Aorta (tissue), 5 donors: ENCODE measurements around the gene EPB41L4A. TPM values are rescaled to one million over a fixed set of nuclear protein-coding genes. Genes with fewer than 3 reads are reported as not detected.
"Not testable (repeated sequence)": the region's sequence is repeated elsewhere in the genome, so short reads cannot be mapped to it uniquely, and the experiment has no call there.

Experiments
- ATAC-seq: fragments of 200-7000 bp; cut with Tn5 transposase; one replicate; pipeline ENCODE4 v1.9.1; 2022; ENCODE audit warnings: moderate library complexity; ENCODE audit not compliant: low FRiP score
- DNase-seq, 2 donors: peaks; one replicate each; pipeline ENCODE4 v3.0.0-alpha.2; 2020
- H3K27ac ChIP-seq, 2 donors: one replicate each; pipeline ENCODE4 v1.5.1; 2013; ENCODE audit warnings: low read length in 2 of 2, mild to moderate bottlenecking in 2 of 2, moderate library complexity in 2 of 2, control low read depth in 1 of 2, inconsistent platforms in 1 of 2, low read depth in 1 of 2
- H3K27me3 ChIP-seq, 2 donors: one replicate each; pipeline ENCODE4 v1.6.1; 2013; ENCODE audit warnings: control low read depth in 1 of 2, low read length in 1 of 2, mild to moderate bottlenecking in 1 of 2, moderate library complexity in 1 of 2; ENCODE audit not compliant: insufficient read depth in 2 of 2, control insufficient read depth in 1 of 2
- H3K36me3 ChIP-seq, 2 donors: one replicate each; pipeline ENCODE4 v1.6.1; 2013; ENCODE audit warnings: control low read depth in 1 of 2, low read length in 1 of 2, mild to moderate bottlenecking in 1 of 2; ENCODE audit not compliant: insufficient read depth in 2 of 2, control insufficient read depth in 1 of 2
- H3K4me1 ChIP-seq, 2 donors: one replicate each; pipeline ENCODE4 v1.6.1; 2013; ENCODE audit warnings: low read length in 2 of 2, control low read depth in 1 of 2, mild to moderate bottlenecking in 1 of 2, moderate library complexity in 1 of 2; ENCODE audit not compliant: insufficient read depth in 2 of 2, control insufficient read depth in 1 of 2
- H3K4me3 ChIP-seq, 2 donors: one replicate each; pipeline ENCODE4 v1.5.1; 2013; ENCODE audit warnings: low read length in 2 of 2, control low read depth in 1 of 2, mild to moderate bottlenecking in 1 of 2
- H3K9me3 ChIP-seq: one replicate; pipeline ENCODE4 v1.6.1; 2013; ENCODE audit warnings: mild to moderate bottlenecking, low read length; ENCODE audit not compliant: control insufficient read depth
- WGBS, 2 donors: extraction: QIAGEN DNeasy Blood & Tissue Kit; methylation state at CpG; one replicate each; pipeline ENCODE4 v1.1.7; 2013; 5-methylcytosine and 5-hydroxymethylcytosine counted together
- intact Hi-C, 2 donors: fragments of 100-400 bp; cut with DNase I; formaldehyde crosslinking; loops; one replicate each; pipeline versions ENCODE4 v1.14.2 to v1.15.0; 2022
- polyA plus RNA-seq, 2 donors: library from polyadenylated mRNA; stranded (reverse); fragments of 200-250 nt; gene quantifications; one replicate each; pipeline ENCODE4 v1.2.3, GENCODE V29; 2013
- total RNA-seq, 2 donors: library from RNA; stranded (reverse); fragmentation: NEBNext Ultra II Directional; extraction: Animal tissue kit (Norgen Biotek cat#: 25700); gene quantifications; one replicate each; pipeline ENCODE4 v1.2.1, GENCODE V29; 2021
- donor health status: healthy with polysubstance abuse.
- donor health status: Bipolar disorder and iron deficiency.
- donor health status: DM: no; HTN: no; CAD: no.
- donor health status: DM: no; HTN: no; CAD: no.
- donor health status: DM: yes; HTN: yes; CAD: no.

The EPB41L4A gene
- total and polyA plus RNA-seq, 4 donors: 4.4 to 39.3 (median 22.4) TPM

DNA sequence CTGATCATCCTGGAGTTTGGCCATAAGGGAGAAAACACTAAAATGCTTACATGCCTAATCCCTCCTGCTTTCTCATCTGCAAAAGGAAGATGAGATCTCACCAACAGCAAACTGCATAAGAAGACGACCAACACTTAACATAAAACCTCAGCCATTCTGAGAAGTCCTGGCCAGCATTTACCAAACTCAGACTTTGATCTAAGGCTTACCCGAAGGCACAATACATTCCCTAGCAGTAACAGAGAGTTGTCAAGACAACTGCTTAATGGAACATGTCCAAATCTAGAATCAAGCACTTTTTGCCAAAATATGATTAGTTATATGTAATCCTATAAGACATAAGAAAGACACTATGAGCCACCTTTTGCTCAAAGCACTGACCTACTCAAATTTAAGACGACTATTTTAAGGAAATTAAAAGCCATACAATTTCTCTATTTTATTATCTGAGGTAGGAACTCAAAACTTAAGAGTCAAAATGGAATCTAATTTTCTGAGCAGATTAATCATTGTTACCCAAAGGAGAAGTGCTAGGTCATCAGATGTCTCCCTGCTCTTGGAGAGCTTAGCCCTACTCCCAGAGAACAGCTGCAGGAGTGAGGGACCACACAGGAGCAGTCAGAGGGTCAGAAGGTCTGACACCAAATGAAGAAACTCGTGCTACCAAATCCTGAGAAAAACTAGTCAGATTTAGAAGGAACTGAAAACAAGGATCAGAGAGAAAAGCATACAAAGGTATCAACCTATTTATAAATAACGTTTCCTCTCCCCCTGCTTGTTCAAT lies 39.3 kb downstream of the EPB41L4A start:
- DNase-seq (no peak), ATAC-seq (no peak)
- Histone ChIP-seq H3K27ac (no peak overlapping the region), H3K4me3 (no peak overlapping the region), H3K4me1 (peaks cover 0 to 3% of the 10 kb centered on the region in 2 donors), H3K9me3 (no peaks in the 10 kb centered on the region), H3K27me3 (no peaks in the 10 kb centered on the region), H3K36me3 (no peaks in the 10 kb centered on the region)
- WGBS, 2 donors: 78 to 80% methylated on average over 5 of the region's 5 CpGs
- intact Hi-C loops: no loop called here

- WGBS, 2 donors: 50 to 58% methylated on average over 4 of the region's 4 CpGs
- H3K27ac ChIP-seq: no peak overlapping the region
- H3K27me3 ChIP-seq: no peaks in the 10 kb centered on the region
- no peak for DNase-seq
- no peak for ATAC-seq
- no peak overlapping the region for H3K4me3 ChIP-seq
- peaks cover 0 to 6% of the 10 kb centered on the region in 2 donors for H3K4me1 ChIP-seq
- intact Hi-C loops: no loop called here
- H3K9me3 ChIP-seq: no peaks in the 10 kb centered on the region
- H3K36me3 ChIP-seq: no peaks in the 10 kb centered on the region
Observed at GRCh38 chr5:112374818-112375217, 44.3 kb downstream of the EPB41L4A start.

GRCh38 chr5:112374356-112374755 lies 44.7 kb downstream of the EPB41L4A start:
- intact Hi-C loops: no loop called here
- H3K27me3 ChIP-seq: no peaks in the 10 kb centered on the region
- no peak overlapping the region for H3K27ac ChIP-seq
- WGBS, 2 donors: 78 to 85% methylated on average over 5 of the region's 5 CpGs
- no peak for DNase-seq
- no peaks in the 10 kb centered on the region for H3K9me3 ChIP-seq
- H3K4me1 ChIP-seq: peaks cover 0 to 6% of the 10 kb centered on the region in 2 donors
- H3K4me3 ChIP-seq: no peak overlapping the region
- no peak for ATAC-seq
- no peaks in the 10 kb centered on the region for H3K36me3 ChIP-seq

- DNase-seq (no peak), ATAC-seq (no peak)
- Histone ChIP-seq H3K27me3 (no peaks in the 10 kb centered on the region), H3K4me3 (no peak overlapping the region), H3K9me3 (no peaks in the 10 kb centered on the region), H3K4me1 (peaks cover 0 to 6% of the 10 kb centered on the region in 2 donors), H3K36me3 (no peaks in the 10 kb centered on the region), H3K27ac (no peak overlapping the region)
- 41 to 45% methylated on average over 2 of the region's 2 CpGs for WGBS, 2 donors
- intact Hi-C loops: no loop called here
Observed at GRCh38 chr5:112373885-112374284, 45.2 kb downstream of the EPB41L4A start.

- H3K9me3 ChIP-seq: no peaks in the 10 kb centered on the region
- H3K4me1 ChIP-seq: peaks cover 0 to 6% of the 10 kb centered on the region in 2 donors
- intact Hi-C loops: no loop called here
- no peaks in the 10 kb centered on the region for H3K27me3 ChIP-seq
- ATAC-seq (no peak), DNase-seq (no peak)
- no peak overlapping the region for H3K27ac ChIP-seq
- H3K36me3 ChIP-seq: no peaks in the 10 kb centered on the region
- no peak overlapping the region for H3K4me3 ChIP-seq
Observed at GRCh38 chr5:112372543-112372942, 46.5 kb downstream of the EPB41L4A start.

GRCh38 chr5:112371067-112371466 lies 48.0 kb downstream of the EPB41L4A start:
- Histone ChIP-seq H3K4me3 (no peak overlapping the region), H3K27me3 (no peaks in the 10 kb centered on the region), H3K9me3 (no peaks in the 10 kb centered on the region), H3K27ac (no peak overlapping the region), H3K4me1 (peaks cover 0 to 6% of the 10 kb centered on the region in 2 donors), H3K36me3 (no peaks in the 10 kb centered on the region)
- ATAC-seq (no peak), DNase-seq (no peak)
- intact Hi-C loops: no loop called here
- 81 to 83% methylated on average over 2 of the region's 2 CpGs for WGBS, 2 donors

DNA sequence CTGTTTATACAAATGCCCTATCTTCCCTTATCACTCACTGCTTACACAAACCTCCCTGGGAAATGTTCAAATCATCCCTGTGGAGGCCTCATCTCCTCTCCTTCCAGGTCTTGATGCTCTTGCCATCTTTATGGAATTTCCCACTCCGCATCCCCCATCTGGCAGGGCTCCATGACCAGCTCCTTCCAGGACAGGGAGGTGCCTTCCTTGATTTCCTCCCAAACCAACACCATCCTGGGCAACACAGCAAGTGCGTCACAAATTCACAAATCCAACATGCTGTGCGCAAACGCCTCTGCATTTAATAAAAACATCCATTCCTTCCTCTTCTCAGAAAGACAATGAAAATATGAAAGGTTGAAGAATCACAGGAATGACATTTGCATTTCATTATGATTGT lies 51.7 kb downstream of the EPB41L4A start:
- no peaks in the 10 kb centered on the region for H3K27me3 ChIP-seq
- H3K36me3 ChIP-seq: no peaks in the 10 kb centered on the region
- no peaks in the 10 kb centered on the region for H3K4me1 ChIP-seq
- no peaks in the 10 kb centered on the region for H3K9me3 ChIP-seq
- 96% methylated on average over 4 of the region's 4 CpGs for WGBS, 2 donors
- intact Hi-C loops: no loop called here
- H3K4me3 ChIP-seq: no peak overlapping the region
- ATAC-seq (peak; percentile 44), DNase-seq (peak in 1 of 2 donors; percentile 67)
- no peak overlapping the region for H3K27ac ChIP-seq

DNA sequence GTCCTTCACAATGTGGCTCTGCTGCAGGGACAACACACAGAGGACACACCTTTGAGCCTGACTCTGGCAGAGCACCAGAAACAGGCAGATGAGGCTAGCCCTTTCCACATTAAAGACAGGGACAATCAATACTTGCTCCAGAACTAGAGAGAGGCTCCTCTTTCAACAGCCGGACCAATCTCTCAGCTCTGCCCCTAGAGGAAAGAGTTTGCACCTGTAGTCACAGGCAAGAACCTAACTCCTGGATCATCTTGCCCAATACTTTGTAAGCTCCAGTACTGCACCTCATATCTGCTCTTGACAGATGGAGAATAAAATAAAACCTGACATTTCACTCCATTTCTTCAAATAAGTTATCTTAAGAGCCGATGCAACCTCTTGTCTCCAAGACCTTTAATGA lies 52.1 kb downstream of the EPB41L4A start:
- Histone ChIP-seq H3K9me3 (no peaks in the 10 kb centered on the region), H3K4me3 (no peak overlapping the region), H3K4me1 (no peaks in the 10 kb centered on the region), H3K27ac (no peak overlapping the region), H3K36me3 (no peaks in the 10 kb centered on the region), H3K27me3 (no peaks in the 10 kb centered on the region)
- no peak for DNase-seq
- WGBS, 2 donors: 74 to 81% methylated on average over 2 of the region's 2 CpGs
- ATAC-seq: no peak
- intact Hi-C loops: no loop called here

- H3K9me3 ChIP-seq, H3K27ac ChIP-seq, H3K27me3 ChIP-seq, H3K4me1 ChIP-seq, ATAC-seq, H3K4me3 ChIP-seq, intact Hi-C loops, H3K36me3 ChIP-seq, DNase-seq: not testable (repeated sequence)
- WGBS, 2 donors: 79 to 85% methylated on average over 26 of the region's 26 CpGs
Observed at GRCh38 chr5:112360740-112361139, 58.3 kb downstream of the EPB41L4A start.
